ENCODE measurements around the gene CEP135.
"Not testable (repeated sequence)": the region's sequence is repeated elsewhere in the genome, so short reads cannot be mapped to it uniquely, and the experiment has no call there.

Gene CEP135

GRCh38 chr4:55966324-55966723 lies 17.6 kb downstream of the CEP135 start:
- not testable (repeated sequence) for H3K27ac Mint-ChIP-seq; H3K4me1 Mint-ChIP-seq (ENCODE audit: low read depth); H3K9me3 Mint-ChIP-seq; H3K27me3 Mint-ChIP-seq; H3K4me3 Mint-ChIP-seq
- H3K36me3 Mint-ChIP-seq (ENCODE audit: low read depth) = peaks cover 49% of the 10 kb centered on the region

- Mint-ChIP-seq H3K27me3 (no peaks in the 10 kb centered on the region), H3K36me3 (ENCODE audit: low read depth) (peaks cover 50% of the 10 kb centered on the region), H3K4me3 (no peak overlapping the region), H3K27ac (no peak overlapping the region), H3K9me3 (no peaks in the 10 kb centered on the region), H3K4me1 (ENCODE audit: low read depth) (no peaks in the 10 kb centered on the region)
Measured at GRCh38 chr4:55967376-55967775, 18.6 kb downstream of the CEP135 start.

- H3K4me1 Mint-ChIP-seq (ENCODE audit: low read depth) = no peaks in the 10 kb centered on the region
- H3K27me3 Mint-ChIP-seq = no peaks in the 10 kb centered on the region
- H3K27ac Mint-ChIP-seq = no peak overlapping the region
- H3K9me3 Mint-ChIP-seq = no peaks in the 10 kb centered on the region
- no peak overlapping the region for H3K4me3 Mint-ChIP-seq
- peaks cover 59% of the 10 kb centered on the region for H3K36me3 Mint-ChIP-seq (ENCODE audit: low read depth)
Measured at GRCh38 chr4:55973650-55974049, 24.9 kb downstream of the CEP135 start.

- Mint-ChIP-seq H3K27me3 (no peaks in the 10 kb centered on the region), H3K4me3 (no peak overlapping the region), H3K27ac (no peak overlapping the region), H3K4me1 (ENCODE audit: low read depth) (peaks cover 11% of the 10 kb centered on the region), H3K36me3 (ENCODE audit: low read depth) (peaks cover 73% of the 10 kb centered on the region), H3K9me3 (no peaks in the 10 kb centered on the region)
Measured at GRCh38 chr4:55977811-55978210, 29.1 kb downstream of the CEP135 start.

GRCh38 chr4:55979562-55979961 lies 30.8 kb downstream of the CEP135 start:
- no peak overlapping the region for H3K27ac Mint-ChIP-seq
- no peak overlapping the region for H3K4me3 Mint-ChIP-seq
- H3K27me3 Mint-ChIP-seq = no peaks in the 10 kb centered on the region
- H3K4me1 Mint-ChIP-seq (ENCODE audit: low read depth) = peaks cover 11% of the 10 kb centered on the region
- H3K9me3 Mint-ChIP-seq = no peaks in the 10 kb centered on the region
- H3K36me3 Mint-ChIP-seq (ENCODE audit: low read depth) = peaks cover 79% of the 10 kb centered on the region

GRCh38 chr4:55980725-55981124 lies 32.0 kb downstream of the CEP135 start:
- Mint-ChIP-seq H3K27me3 (no peaks in the 10 kb centered on the region), H3K27ac (peak overlapping the region; percentile 68), H3K4me1 (ENCODE audit: low read depth) (peaks cover 11% of the 10 kb centered on the region), H3K9me3 (no peaks in the 10 kb centered on the region), H3K4me3 (no peak overlapping the region), H3K36me3 (ENCODE audit: low read depth) (peaks cover 71% of the 10 kb centered on the region)

- Mint-ChIP-seq H3K4me1 (ENCODE audit: low read depth) (peaks cover 11% of the 10 kb centered on the region), H3K36me3 (ENCODE audit: low read depth) (peaks cover 69% of the 10 kb centered on the region), H3K27ac (no peak overlapping the region), H3K27me3 (no peaks in the 10 kb centered on the region), H3K4me3 (no peak overlapping the region), H3K9me3 (no peaks in the 10 kb centered on the region)
Measured at GRCh38 chr4:55982976-55983375, 34.2 kb downstream of the CEP135 start.

GRCh38 chr4:55989766-55990165 lies 41.0 kb downstream of the CEP135 start:
- Mint-ChIP-seq H3K4me3 (no peak overlapping the region), H3K4me1 (ENCODE audit: low read depth) (peaks cover 32% of the 10 kb centered on the region), H3K36me3 (ENCODE audit: low read depth) (peaks cover 44% of the 10 kb centered on the region), H3K27me3 (no peaks in the 10 kb centered on the region), H3K27ac (no peak overlapping the region), H3K9me3 (no peaks in the 10 kb centered on the region)

- H3K36me3 Mint-ChIP-seq (ENCODE audit: low read depth) = peaks cover 67% of the 10 kb centered on the region
- no peaks in the 10 kb centered on the region for H3K27me3 Mint-ChIP-seq
- H3K27ac Mint-ChIP-seq = peak overlapping the region; percentile 55
- H3K4me3 Mint-ChIP-seq = no peak overlapping the region
- no peaks in the 10 kb centered on the region for H3K9me3 Mint-ChIP-seq
- H3K4me1 Mint-ChIP-seq (ENCODE audit: low read depth) = peaks cover 37% of the 10 kb centered on the region
Measured at GRCh38 chr4:55993994-55994663, 45.4 kb downstream of the CEP135 start.

GRCh38 chr4:55996646-55997045 lies 47.9 kb downstream of the CEP135 start:
- Mint-ChIP-seq H3K4me3 (no peak overlapping the region), H3K36me3 (ENCODE audit: low read depth) (peaks cover 86% of the 10 kb centered on the region), H3K4me1 (ENCODE audit: low read depth) (peaks cover 34% of the 10 kb centered on the region), H3K27ac (no peak overlapping the region), H3K9me3 (peaks cover 4% of the 10 kb centered on the region), H3K27me3 (no peaks in the 10 kb centered on the region)

- peaks cover 96% of the 10 kb centered on the region for H3K36me3 Mint-ChIP-seq (ENCODE audit: low read depth)
- peaks cover 15% of the 10 kb centered on the region for H3K9me3 Mint-ChIP-seq
- H3K4me3 Mint-ChIP-seq = no peak overlapping the region
- H3K4me1 Mint-ChIP-seq (ENCODE audit: low read depth) = peaks cover 26% of the 10 kb centered on the region
- H3K27ac Mint-ChIP-seq = peak overlapping the region; percentile 37
- no peaks in the 10 kb centered on the region for H3K27me3 Mint-ChIP-seq
Measured at GRCh38 chr4:56003606-56004005, 54.9 kb downstream of the CEP135 start.

- Mint-ChIP-seq H3K27ac (no peak overlapping the region), H3K4me1 (ENCODE audit: low read depth) (peaks cover 26% of the 10 kb centered on the region), H3K27me3 (no peaks in the 10 kb centered on the region), H3K36me3 (ENCODE audit: low read depth) (peaks cover 90% of the 10 kb centered on the region), H3K9me3 (peaks cover 15% of the 10 kb centered on the region), H3K4me3 (no peak overlapping the region)
Measured at GRCh38 chr4:56004235-56004634, 55.5 kb downstream of the CEP135 start.

GRCh38 chr4:56007154-56007553 lies 58.4 kb downstream of the CEP135 start:
- H3K27me3 Mint-ChIP-seq = no peaks in the 10 kb centered on the region
- H3K27ac Mint-ChIP-seq = no peak overlapping the region
- H3K9me3 Mint-ChIP-seq = peaks cover 11% of the 10 kb centered on the region
- peaks cover 26% of the 10 kb centered on the region for H3K4me1 Mint-ChIP-seq (ENCODE audit: low read depth)
- H3K36me3 Mint-ChIP-seq (ENCODE audit: low read depth) = peaks cover 79% of the 10 kb centered on the region
- H3K4me3 Mint-ChIP-seq = no peak overlapping the region

GRCh38 chr4:56008206-56008605 lies 59.5 kb downstream of the CEP135 start:
- H3K9me3 Mint-ChIP-seq = peaks cover 11% of the 10 kb centered on the region
- no peak overlapping the region for H3K4me3 Mint-ChIP-seq
- peaks cover 26% of the 10 kb centered on the region for H3K4me1 Mint-ChIP-seq (ENCODE audit: low read depth)
- H3K27me3 Mint-ChIP-seq = no peaks in the 10 kb centered on the region
- peaks cover 80% of the 10 kb centered on the region for H3K36me3 Mint-ChIP-seq (ENCODE audit: low read depth)
- H3K27ac Mint-ChIP-seq = no peak overlapping the region

GRCh38 chr4:56026596-56026995 lies 77.9 kb downstream of the CEP135 start:
- no peaks in the 10 kb centered on the region for H3K27me3 Mint-ChIP-seq
- H3K4me1 Mint-ChIP-seq (ENCODE audit: low read depth) = no peaks in the 10 kb centered on the region
- H3K4me3 Mint-ChIP-seq = no peak overlapping the region
- H3K9me3 Mint-ChIP-seq = peaks cover 6% of the 10 kb centered on the region
- peaks cover 55% of the 10 kb centered on the region for H3K36me3 Mint-ChIP-seq (ENCODE audit: low read depth)
- H3K27ac Mint-ChIP-seq = no peak overlapping the region

GRCh38 chr4:56028165-56028564 lies 79.4 kb downstream of the CEP135 start:
- Mint-ChIP-seq H3K4me1 (ENCODE audit: low read depth) (no peaks in the 10 kb centered on the region), H3K27ac (no peak overlapping the region), H3K36me3 (ENCODE audit: low read depth) (peaks cover 44% of the 10 kb centered on the region), H3K27me3 (no peaks in the 10 kb centered on the region), H3K4me3 (no peak overlapping the region), H3K9me3 (peaks cover 6% of the 10 kb centered on the region)
